NCI-H2081 (cell line): Measurements from ENCODE around the gene POLK.
A peak's percentile ranks its signal among the peaks of the same experiment; 100 is the strongest.
"Not testable (repeated sequence)": the region's sequence is repeated elsewhere in the genome, so short reads cannot be mapped to it uniquely, and the experiment has no call there.

ENCODE experiments used
- DNase-seq, 2 experiments: peaks; one replicate each; lab custom pipeline; 2025; lab: John Stamatoyannopoulos, UW

The POLK gene

DNA sequence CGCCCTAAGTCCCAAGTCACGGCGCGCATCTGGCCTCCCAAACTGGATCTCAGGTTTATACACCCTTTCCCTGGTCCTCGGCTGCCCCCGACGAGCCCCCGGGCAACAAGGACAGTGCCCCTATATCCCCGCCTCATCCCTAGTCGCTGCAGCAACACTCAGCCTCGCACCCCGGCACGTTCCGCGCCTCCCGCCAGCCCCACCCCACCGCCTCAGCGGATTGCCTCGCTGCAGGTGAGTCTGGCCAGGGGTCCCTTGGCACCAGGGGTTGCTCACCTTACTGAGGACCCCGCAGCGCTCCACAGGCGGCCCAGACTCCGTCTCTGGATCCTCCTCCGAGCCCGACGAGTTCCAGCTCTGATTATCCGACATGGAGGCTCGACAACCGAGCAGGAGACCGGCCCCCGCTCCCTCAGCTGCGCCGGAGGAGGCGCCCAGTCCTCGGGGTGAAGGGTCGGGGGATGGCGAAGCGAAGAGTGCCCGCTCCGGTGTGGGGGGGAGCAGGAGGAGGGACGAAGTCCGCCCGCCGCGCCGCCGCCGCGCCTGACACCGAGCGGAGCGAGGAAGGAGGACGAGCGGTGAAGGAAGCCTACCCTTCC lies 756 bp upstream of the POLK start:
- peak; percentile 1 to 19 for DNase-seq

DNA sequence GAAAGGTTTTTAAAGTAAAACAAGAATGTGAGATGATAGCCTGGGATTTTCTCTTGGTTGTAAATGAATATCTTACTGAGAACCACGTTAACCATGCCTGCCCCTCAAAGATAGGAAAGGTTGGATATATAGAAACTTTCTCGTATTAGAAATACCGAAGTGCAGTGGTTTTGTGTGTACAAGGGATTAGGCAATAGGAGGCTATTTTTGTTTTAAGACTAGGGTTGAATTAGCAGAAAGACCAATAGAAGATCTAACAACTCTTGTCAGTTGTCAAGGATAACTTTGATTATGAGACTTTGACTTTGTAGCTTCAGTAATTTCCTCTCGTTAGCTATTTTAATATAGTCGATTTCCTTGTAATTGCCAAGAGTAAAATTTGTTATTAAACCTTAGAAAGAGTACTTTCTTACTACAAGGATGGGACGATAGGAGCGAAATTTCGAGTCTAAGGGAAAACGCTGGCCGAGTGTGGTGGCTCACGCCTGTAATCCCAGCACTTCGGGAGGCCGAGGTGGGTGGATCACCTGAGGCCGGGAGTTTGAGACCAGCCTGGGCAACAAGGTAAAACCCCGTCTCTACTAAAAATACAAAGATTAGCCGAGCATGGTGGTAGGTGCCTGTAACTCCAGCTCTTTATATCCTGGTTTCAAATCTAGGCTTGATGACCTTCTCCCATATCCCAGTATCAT lies 838 bp downstream of the POLK start:
- DNase-seq = peak in 1 of 2 experiments; percentile 36

DNA sequence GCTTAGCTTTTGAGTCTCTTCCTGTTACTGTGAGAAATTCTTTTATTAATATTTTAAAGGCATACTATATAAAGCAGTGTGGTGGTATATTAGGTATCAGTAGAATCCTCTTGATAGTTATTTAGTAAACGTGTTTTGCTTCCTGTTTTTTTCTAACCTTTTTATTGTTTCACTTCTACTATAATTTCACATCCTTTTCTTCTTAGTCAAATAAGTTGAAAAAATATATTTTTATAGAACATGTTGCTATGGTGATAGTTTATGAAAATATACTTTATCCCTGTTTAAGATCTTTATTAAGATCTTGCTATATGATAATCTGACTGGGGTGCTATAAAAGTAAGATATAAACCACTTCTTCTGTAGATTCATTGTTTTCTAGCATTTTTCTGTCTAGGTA lies 2.1 kb downstream of the POLK start:
- DNase-seq = no peak

DNA sequence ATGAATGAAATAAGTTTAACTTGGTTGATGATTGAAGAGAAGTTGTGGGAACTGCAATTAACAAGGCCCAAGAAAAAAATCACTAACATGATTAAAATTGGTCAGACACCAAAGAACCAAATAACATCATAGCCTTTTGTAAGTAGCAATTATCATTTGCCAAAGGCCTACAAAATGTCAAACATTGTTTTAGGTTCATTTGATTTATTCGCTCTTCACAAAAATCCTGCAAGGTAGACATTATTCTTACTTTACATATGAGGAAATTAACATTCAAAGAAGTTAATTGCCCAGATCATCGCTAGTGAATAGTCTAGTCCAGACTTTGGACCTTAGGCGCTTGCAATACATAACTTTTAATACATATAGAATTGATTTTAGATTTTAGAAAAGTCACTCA lies 2.6 kb downstream of the POLK start:
- no peak for DNase-seq

DNA sequence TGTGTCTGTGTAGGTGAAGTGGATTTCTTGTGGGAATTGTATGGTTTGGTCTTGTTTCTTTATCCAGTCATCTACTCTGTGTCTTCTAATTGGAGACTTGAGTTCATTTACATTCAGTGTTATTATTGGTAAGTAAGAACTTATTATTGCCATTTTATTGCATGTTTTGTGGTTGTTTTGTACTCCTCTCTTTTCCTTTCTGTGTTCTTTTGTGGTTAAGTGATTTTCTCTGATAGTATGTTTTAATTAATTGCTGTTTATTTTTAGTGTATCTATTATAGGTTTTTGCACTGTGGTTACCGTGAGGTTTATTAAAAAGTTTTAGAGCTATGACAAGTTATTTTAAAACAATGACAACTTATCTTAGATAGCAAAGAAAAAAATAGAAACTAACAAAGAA lies 8.1 kb downstream of the POLK start:
- no peak for DNase-seq

DNA sequence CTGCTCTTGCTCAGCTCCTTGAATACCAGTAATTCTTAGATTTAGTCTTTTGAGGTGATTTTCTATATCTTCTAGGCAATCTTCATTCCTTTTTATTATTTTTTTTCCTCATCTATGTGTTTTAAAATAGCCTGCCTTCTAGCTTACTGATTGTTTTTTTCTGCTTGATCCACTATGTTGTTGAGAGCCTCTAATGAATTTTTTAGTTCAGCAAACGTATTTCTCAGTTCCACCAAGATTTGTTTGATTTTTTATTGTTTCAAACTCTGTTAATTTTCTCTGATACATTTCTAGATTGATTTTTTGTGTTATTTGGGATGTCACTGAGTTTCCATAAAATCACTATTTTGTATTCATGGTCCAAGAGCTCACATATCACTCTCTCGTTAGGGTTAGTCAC lies 9.5 kb downstream of the POLK start:
- no peak for DNase-seq

DNA sequence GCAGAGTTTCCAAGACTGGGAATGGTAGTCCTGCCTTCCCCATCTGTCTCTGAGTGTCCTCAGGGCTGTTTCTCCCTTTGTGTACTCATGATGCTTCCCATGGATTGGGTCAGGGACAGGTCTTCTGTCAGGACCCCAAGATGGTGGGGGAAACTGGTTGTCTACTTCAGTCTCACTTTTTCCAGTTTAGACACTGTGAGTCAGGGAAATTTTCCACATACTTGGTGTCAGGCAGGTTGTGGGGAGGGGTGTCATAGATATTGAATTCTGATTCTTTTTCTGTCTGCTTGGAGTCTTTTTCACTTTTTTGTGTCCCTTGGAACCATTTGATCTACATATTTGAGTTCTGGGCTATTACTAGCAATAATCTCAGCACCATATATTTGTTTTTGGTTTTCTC lies 10.3 kb downstream of the POLK start:
- DNase-seq = no peak

DNA sequence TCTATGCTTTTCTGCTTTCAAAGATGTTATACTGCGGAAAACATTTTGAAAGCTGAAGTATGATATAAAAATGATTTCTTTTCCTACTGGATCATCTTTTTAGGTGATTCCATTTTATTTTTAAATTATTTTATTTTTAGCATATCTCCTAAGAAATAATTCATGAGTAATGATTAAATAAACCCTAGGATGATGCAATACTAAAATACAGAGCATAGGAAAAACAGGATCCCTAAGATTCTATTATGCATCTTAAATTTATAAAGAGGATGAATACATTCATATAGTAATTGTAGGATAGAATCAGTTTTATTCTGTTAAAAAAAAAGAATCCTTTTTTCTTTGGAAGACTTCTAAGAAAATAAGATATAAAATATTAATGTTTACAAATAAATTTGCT lies 10.9 kb downstream of the POLK start:
- DNase-seq = no peak

DNA sequence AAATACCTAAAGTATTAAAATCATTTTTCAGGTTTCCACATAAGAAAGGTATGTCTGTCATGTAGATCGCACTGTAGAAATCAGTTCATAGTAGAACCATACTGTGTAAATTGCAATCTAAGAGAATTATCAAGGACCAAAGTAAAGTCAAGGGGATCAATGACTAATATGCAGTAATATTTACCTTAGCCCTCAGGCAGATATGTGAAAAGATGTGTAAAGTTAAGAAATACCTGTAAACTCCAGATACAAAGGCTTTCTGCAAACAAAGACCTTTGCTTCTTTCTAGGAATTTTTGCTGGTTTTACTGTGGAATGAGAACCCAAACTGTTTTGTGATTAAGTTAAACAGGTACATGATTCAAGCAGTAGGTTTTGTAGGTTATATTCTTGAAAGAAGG lies 11.6 kb downstream of the POLK start:
- DNase-seq = no peak

DNA sequence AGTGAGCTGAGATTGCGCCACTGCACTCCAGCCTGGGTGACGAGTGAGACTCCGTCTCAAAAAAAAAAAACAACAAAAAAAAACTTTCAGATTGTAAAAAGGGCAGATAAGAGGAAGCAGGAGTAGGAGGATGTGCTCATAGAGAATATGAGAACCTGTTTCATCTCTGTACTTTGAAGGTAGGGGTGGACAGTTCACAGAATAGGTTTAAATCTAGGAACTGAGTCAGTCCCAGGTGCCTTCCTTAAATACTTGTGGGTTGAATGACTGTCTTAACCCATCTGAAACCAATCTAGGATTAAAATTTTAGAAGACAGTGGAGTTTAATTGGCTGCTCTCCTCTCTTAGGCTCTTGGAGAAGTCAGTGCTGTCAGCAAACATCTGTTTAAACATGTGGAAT lies 12.4 kb downstream of the POLK start:
- DNase-seq = no peak

DNA sequence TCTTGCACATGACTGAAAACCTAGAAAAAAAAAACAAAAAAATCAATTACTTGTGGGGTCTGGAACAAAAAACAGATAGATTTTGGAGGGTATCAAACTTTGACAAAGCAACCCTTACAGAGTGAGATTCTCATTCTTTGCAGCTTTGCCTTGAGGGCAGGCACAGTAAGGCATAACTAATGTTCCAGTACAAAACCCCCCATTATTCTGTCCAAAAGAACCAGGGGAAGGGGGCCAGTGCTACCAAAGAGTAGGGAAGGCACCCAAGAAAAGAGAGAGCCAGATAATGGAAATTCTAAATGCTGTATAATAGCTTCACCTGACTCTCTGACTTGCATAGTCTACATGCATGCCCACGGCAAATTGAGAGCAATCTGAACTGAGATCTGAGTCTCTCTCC lies 12.9 kb downstream of the POLK start:
- DNase-seq = no peak

DNA sequence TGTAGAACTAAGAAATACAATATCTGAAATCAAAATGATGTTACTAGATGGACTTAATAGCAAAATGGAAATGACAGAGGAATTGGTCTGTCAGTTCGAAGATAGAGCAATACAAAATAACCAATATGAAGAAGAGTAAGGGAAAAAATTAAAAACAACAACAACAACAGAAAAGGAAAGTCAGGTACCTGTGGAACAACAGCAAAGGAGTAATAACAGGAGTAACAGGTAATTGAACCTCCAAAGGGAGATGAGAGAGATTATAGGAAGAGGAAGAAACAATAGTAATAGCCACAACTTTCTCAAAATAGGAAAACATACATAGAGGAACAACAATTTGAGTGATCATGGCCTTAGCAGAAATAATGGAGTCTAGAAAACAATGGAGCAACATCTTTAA lies 13.7 kb downstream of the POLK start:
- no peak for DNase-seq

DNA sequence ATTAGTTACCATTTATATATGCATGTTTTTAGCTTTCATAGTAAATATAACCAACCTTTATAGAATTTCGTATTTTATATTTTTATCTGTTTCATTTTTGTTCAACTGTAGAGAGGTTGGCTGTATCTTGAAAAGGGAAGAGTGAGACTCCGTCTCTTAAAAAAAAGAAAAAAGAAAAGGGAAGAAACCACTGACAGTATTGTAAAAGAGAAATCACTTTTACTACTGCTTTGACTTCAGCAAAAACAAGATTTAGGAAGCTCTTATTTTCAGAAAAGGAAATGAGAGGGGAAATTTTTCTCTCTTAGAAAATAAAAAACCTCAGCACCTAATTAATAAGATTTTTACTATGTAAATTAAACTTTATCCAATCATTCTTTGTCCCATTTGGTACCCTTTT lies 14.4 kb downstream of the POLK start:
- DNase-seq = no peak

DNA sequence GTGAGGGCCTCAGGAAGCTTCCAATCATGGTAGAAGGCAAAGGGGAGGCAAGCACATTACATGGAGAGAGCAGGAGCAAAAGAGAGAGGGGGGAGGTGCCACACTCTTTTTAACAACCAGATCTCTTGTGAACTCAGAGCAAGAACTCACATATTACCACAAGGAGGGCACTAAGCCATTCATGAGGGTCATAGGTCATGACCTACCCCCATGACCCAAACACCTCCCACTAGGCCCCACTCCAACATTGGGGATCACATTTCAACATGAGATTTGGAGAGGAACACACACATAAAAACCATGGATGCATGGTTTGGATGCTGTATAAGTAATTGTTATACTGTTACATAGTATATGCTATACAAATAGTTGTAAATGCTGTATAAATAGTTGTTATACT lies 17.5 kb downstream of the POLK start:
- no peak for DNase-seq

DNA sequence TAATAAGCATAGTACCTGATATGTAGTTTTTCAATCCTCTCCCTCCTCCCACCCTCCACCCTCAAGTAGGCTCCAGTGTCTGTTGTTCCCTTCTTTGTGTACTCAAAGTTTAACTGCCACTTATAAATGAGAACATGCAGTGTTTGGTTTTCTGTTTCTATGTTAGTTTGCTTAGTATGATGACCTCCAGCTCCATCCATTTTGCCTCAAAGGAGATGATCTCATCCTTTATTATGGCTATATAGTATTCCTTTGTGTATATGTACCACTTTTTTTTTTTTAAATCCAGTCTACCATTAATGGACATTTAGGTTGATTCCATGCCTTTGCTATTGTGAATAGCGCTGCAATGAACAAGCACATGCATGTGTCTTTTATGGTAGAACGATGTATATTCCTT lies 20.5 kb downstream of the POLK start:
- no peak for DNase-seq

DNA sequence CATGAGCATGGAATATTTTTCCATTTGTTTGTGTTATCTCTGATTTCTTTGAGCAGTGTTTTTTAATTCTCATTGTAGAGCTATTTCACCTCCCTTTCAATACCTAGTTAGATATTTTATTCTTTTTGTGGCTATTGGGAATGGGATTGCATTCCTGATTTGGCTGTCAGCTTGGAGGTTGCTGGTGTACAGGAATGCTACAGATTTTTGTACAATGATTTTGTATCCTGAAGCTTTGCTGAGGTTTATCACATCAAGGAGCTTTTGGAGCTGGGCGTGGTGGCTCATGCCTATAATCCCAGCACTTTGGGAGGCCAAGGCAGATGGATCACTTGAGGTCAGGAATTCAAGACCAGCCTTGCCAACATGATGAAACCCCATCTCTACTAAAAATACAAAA lies 22.0 kb downstream of the POLK start:
- not testable (repeated sequence) for DNase-seq

DNA sequence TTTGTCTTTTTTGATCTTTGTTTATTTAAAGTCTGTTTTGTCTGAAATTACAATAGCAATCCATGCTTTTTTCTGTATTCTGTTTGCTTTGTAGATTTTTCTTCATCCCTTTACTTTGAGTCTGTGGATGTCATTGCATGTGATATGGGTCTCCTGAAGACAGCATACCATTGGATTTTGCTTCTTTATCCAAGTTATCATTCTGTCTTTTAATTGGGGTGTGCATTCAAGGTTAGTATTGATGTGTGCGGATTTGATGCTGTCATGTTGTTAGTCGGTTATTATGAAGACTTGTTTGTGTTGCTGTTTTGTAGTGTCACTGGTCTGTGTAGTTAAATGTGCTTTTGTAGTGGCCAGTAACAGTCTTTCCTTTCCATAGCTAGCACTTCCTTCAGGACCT lies 23.0 kb downstream of the POLK start:
- DNase-seq = no peak

DNA sequence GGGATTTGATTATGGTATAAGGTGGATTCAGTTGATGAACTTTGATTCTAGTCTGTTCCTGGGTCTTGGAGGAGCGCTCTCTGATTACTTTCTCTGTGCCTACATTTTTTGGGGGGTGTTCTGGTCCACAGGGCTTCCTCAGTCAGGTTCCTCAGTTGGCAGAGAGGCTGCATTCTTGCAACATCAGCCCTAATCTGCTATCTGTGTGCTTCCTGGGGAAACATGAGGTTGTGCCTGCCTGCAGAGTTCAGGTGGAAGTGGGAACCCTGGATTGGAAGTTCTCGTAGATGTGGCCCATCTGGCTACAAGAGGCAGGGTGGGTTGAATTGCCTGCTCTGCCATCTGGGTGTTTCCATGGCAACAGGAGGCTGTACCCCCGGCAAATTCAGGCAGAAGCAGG lies 24.5 kb downstream of the POLK start:
- DNase-seq = no peak

DNA sequence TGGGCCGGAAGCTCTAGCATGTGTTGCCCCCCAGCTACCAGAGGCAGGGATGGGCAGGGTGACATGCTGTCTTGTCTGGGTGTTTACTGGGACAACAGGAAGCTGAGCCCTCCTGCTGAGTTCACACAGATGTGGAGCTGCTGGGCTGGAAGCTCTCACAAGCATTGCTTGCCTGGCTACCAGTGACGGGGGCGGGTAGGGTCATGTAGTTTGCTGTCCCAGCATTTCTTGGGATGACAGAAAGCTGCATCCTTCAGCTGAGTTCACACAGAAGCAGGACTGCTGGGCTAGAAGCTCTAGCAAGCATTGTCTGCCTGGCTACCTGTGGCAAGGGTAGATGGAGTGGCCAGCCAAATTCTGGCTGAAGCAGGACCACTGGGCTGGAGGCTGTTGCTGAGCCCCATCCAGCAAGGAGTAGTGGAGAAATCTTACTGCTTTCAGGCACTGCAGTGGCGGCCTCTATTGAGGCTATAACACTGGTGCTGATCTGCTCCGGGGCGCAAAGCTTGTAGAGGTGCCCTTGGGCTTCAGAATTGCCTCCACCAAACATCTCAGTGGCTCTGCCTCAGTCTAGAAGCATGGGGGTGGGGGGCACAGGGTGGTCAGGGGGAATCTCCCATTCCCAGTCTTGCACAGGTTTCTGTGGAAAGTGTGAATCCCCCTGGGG lies 25.1 kb downstream of the POLK start:
- DNase-seq = no peak

DNA sequence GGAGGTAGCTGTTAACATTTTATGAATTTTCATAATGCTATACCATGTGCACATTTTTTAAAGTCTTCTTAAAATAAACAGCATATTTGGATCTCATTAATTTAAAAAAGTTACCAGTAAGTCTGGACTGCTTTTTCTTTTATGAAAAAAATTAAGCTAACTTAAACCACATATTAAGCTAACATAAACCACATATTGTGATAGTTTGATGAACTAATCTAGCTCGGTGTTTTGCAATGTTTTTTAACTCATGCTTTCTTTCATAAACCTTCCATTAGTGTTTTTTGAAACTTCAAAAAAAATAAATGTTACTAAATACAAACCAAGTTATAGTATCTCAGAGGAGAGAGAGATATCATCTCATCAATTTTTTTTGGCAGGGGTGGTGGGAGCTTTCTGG lies 26.5 kb downstream of the POLK start:
- DNase-seq = no peak

DNA sequence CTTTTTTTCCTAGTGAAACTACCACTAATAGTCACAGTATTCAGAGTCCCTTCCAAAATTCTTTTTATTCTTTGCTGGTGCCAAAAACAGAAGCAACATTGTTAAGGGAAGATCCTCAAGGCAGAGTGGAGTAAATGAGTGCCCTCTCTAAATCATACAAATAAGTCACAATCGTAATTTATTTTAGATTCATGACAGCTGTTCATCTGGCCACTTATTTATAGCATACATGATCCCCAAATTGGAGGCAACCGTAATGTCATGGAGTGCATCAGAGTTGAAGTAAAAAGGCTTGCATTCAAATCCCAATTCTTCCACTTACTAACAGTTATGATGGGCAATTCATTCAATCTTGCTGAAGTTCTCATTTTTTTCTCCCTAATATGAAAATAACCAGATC lies 33.4 kb downstream of the POLK start:
- no peak for DNase-seq

DNA sequence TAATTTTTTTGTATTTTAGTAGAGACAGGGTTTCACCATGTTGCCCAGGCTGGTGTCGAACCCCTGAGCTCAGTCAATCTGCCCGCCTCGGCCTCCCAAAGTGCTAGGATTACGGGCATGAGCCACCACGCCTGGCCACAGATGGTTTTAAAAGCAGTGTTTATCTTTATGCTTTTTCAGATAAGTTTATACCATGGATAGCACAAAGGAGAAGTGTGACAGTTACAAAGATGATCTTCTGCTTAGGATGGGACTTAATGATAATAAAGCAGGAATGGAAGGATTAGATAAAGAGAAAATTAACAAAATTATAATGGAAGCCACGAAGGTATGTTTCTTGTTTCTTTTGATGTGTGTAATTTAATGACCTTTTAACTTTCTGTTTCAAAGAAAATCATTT lies 35.1 kb downstream of the POLK start:
- no peak for DNase-seq

DNA sequence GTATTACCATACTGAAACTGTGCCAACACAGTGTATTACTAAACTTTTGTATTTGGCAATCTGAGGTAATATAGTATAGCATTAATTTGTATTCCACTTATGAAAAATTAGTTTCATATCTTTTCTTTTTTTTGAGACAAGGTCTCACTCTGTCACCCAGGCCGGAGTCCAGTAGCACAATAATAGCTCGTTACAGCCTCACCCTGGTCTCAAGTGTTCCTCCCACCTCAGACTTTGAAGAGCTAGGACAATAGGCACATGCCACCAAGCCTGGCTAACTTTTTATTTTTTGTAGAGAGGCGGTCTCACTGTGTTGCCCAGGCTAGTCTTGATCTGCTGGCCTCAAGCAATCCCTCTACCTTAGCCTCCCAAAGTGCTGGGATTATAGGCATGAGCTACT lies 36.1 kb downstream of the POLK start:
- no peak for DNase-seq

DNA sequence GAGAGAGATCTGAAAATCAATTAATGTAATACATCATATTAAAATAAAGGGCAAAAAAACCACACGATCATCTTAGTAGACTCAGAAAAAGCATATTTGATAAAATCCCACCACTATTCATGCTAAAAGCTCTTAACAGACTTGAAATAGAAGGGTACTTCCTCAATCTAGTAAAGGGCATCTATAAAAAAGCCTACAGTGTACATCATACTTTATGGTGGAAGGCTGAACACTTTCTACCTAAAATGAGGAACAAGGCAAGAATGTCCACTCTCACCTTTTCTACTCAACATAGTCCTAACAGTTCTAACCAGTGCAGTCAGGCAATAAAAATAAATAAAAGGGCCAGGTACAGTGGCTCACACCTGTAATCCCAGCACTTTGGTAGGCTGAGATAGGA lies 38.9 kb downstream of the POLK start:
- DNase-seq = no peak
